ENCODE results near the gene GCGR. TPM values are rescaled to one million over a fixed set of nuclear protein-coding genes. Genes with fewer than 3 reads are reported as not detected.

The GCGR gene
- total RNA-seq, 1 donor from 2014 or later: not detected

DNA sequence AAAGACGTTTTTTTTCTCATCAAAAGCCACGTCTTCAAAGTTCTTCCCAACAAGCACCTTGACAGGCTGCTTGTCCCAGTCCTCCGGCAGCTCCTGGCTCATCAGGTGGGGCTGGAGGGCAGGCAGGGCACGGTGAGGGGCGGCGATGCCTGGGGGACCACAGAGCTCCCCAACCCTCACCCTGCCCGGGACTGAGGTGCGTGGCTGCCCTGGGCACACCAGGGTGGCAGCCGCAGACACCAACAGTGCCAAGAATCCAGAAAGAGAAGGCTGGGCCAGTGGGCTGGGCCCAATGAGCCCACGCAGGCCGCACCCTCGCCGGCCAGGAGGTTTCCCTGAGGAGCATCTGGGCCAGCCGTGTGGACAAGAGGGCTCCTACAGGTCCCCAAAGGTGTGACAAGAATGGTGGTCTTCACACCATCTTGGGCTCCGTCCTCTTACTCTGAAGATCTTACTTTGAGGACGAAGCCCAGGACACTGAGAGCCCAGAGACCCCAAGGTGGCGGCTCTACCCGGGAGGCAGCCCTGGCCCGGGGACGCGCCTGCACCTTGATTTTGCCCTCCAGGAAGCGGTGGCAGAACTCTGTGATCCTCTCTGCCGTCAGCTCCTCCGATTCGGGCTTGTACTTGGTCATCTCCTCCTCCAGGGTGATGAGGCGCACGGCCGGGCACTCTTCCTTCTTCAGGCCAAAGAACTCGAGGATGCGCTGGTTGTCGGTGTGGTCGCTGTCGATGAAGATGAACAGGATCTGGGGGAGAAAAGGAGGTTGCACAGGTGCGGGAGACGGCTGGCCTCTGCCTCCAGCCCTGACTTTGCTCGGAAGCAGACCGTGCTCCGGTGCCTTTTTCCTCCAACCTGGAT, 42.2 kb downstream of the GCGR start:
- no peak overlapping the region for H2AFZ ChIP-seq (ENCODE audit: low read depth, low read length)
- H3K4me1 ChIP-seq (ENCODE audit: insufficient read depth, low read length): no peaks in the 10 kb centered on the region
- peaks cover 38% of the 10 kb centered on the region for H3K36me3 ChIP-seq (ENCODE audit: insufficient read depth, low read length)
- no peaks in the 10 kb centered on the region for H3K4me1 Mint-ChIP-seq (ENCODE audit: low read depth, unreplicated experiment)
- no peak for DNase-seq (ENCODE audit: low read depth)
- no peaks in the 10 kb centered on the region for H3K9me3 ChIP-seq (ENCODE audit: insufficient read depth, low read depth, low read length)
- no peak overlapping the region for H3K27ac Mint-ChIP-seq (ENCODE audit: unreplicated experiment)
- H3K27ac ChIP-seq (ENCODE audit: low read depth, low read length): no peak overlapping the region
- no peak overlapping the region for H3K9ac ChIP-seq (ENCODE audit: low read length)
- H3K79me2 ChIP-seq (ENCODE audit: insufficient read depth, low read length): peaks cover 10% of the 10 kb centered on the region
- H3K4me3 Mint-ChIP-seq (ENCODE audit: unreplicated experiment): no peak overlapping the region
- no peaks in the 10 kb centered on the region for H3K9me3 Mint-ChIP-seq (ENCODE audit: unreplicated experiment)
- H3K27me3 Mint-ChIP-seq (ENCODE audit: low read depth, unreplicated experiment): no peaks in the 10 kb centered on the region
- peaks cover 65% of the 10 kb centered on the region for H4K20me1 ChIP-seq (ENCODE audit: insufficient read depth, low read length)
- TF ChIP-seq, protein P1, sequence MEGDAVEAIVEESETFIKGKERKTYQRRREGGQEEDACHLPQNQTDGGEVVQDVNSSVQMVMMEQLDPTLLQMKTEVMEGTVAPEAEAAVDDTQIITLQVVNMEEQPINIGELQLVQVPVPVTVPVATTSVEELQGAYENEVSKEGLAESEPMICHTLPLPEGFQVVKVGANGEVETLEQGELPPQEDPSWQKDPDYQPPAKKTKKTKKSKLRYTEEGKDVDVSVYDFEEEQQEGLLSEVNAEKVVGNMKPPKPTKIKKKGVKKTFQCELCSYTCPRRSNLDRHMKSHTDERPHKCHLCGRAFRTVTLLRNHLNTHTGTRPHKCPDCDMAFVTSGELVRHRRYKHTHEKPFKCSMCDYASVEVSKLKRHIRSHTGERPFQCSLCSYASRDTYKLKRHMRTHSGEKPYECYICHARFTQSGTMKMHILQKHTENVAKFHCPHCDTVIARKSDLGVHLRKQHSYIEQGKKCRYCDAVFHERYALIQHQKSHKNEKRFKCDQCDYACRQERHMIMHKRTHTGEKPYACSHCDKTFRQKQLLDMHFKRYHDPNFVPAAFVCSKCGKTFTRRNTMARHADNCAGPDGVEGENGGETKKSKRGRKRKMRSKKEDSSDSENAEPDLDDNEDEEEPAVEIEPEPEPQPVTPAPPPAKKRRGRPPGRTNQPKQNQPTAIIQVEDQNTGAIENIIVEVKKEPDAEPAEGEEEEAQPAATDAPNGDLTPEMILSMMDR (IDR thresholded peaks at IDR 0.05; ENCODE audit: insufficient read depth, low read depth, low read length): no peak
- no peak for TF ChIP-seq EZH2 (IDR thresholded peaks at IDR 0.05; ENCODE audit: insufficient read depth, low read length)
- no peaks in the 10 kb centered on the region for H3K27me3 ChIP-seq (ENCODE audit: insufficient read depth, low read length)
- no peak overlapping the region for H3K4me3 ChIP-seq (ENCODE audit: insufficient read depth, low read depth, low read length)
- H3K4me2 ChIP-seq (ENCODE audit: low read length): no peak overlapping the region
- no peak for FAIRE-seq
- peaks cover 10% of the 10 kb centered on the region for H3K36me3 Mint-ChIP-seq (ENCODE audit: low read depth, unreplicated experiment)

DNA sequence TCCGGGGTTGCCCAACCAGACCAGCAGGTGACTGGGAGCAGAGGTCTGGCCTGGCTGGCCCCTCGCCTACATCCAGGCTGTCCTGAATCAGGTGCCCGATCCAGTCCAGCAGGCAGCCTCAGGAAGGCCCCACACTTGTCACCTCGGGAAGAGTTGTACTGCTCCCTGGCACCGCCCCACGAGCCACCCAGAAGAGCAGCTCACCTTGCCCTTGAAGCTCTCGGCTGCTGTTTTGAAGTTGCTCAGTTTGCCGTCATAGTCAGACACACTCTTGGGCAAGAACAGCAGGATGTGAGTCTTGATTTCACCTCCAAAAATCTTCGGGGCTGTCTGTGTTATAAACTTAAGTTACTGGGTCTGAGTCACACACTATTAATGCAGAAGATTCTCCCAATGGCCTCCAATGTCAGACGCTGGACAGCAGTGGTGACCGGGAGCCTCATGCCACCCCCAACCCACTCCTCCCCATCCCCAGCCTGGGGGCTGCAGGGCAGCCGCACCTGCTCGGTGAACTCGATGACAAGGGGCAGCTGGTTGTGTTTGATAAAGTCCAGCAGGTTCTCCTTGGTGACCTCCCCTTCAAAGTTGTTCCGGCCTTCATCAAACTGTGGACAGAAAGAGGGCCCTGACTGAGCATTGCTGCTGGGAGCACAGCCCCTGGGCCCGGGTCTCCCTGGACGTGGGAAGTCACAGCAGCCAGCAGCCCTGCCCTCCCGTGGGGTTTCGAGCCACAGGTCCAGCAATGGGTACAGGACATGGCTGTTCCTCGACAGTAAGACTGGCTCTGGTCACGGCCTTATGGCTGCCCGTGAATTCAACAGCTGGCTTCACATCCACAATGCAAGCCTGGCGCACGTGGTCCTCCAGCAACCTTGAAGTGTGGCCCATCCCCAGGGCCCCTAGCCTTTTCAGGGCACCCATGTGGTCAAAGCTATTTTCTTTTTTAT, 43.1 kb downstream of the GCGR start:
- H4K20me1 ChIP-seq (ENCODE audit: insufficient read depth, low read length): peaks cover 66% of the 10 kb centered on the region
- H3K9me3 ChIP-seq (ENCODE audit: insufficient read depth, low read depth, low read length): no peaks in the 10 kb centered on the region
- Mint-ChIP-seq H3K36me3 (ENCODE audit: low read depth, unreplicated experiment) (peaks cover 13% of the 10 kb centered on the region), H3K27ac (ENCODE audit: unreplicated experiment) (no peak overlapping the region), H3K9me3 (ENCODE audit: unreplicated experiment) (no peaks in the 10 kb centered on the region), H3K27me3 (ENCODE audit: low read depth, unreplicated experiment) (no peaks in the 10 kb centered on the region), H3K4me3 (ENCODE audit: unreplicated experiment) (no peak overlapping the region), H3K4me1 (ENCODE audit: low read depth, unreplicated experiment) (no peaks in the 10 kb centered on the region)
- DNase-seq (ENCODE audit: low read depth): no peak
- H3K9ac ChIP-seq (ENCODE audit: low read length): no peak overlapping the region
- no peak overlapping the region for H3K4me3 ChIP-seq (ENCODE audit: insufficient read depth, low read depth, low read length)
- H3K4me2 ChIP-seq (ENCODE audit: low read length): no peak overlapping the region
- H2AFZ ChIP-seq (ENCODE audit: low read depth, low read length): no peak overlapping the region
- peaks cover 42% of the 10 kb centered on the region for H3K36me3 ChIP-seq (ENCODE audit: insufficient read depth, low read length)
- H3K79me2 ChIP-seq (ENCODE audit: insufficient read depth, low read length): peaks cover 20% of the 10 kb centered on the region
- no peaks in the 10 kb centered on the region for H3K4me1 ChIP-seq (ENCODE audit: insufficient read depth, low read length)
- no peaks in the 10 kb centered on the region for H3K27me3 ChIP-seq (ENCODE audit: insufficient read depth, low read length)
- TF ChIP-seq EZH2 (IDR thresholded peaks at IDR 0.05; ENCODE audit: insufficient read depth, low read length): no peak
- TF ChIP-seq, protein P1 (IDR thresholded peaks at IDR 0.05; ENCODE audit: insufficient read depth, low read depth, low read length): no peak
- no peak overlapping the region for H3K27ac ChIP-seq (ENCODE audit: low read depth, low read length)
- FAIRE-seq: no peak

Measured in astrocyte (in vitro differentiated cells and primary cell).